22Rv1 (cell line): Measurements from ENCODE around the gene SNAI1.
"Not testable (repeated sequence)": the region's sequence is repeated elsewhere in the genome, so short reads cannot be mapped to it uniquely, and the experiment has no call there.

ENCODE experiments used
- H3K27ac ChIP-seq: fragments of 450-650 bp; 2 replicates; pipeline ENCODE4 v1.5.1; 2017
- ZFX ChIP-seq: fragments of 450-650 bp; IDR thresholded peaks from 2 replicates; pipeline ENCODE4 v1.6.1; 2017; ENCODE audit warnings: antibody characterized with exemption, borderline replicate concordance
- TF ChIP-seq, protein P1 (sequence below): fragments of 450-650 bp; IDR thresholded peaks from 2 replicates; pipeline ENCODE4 v1.5.1; 2017; ENCODE audit warnings: mild to moderate bottlenecking

Gene SNAI1

DNA sequence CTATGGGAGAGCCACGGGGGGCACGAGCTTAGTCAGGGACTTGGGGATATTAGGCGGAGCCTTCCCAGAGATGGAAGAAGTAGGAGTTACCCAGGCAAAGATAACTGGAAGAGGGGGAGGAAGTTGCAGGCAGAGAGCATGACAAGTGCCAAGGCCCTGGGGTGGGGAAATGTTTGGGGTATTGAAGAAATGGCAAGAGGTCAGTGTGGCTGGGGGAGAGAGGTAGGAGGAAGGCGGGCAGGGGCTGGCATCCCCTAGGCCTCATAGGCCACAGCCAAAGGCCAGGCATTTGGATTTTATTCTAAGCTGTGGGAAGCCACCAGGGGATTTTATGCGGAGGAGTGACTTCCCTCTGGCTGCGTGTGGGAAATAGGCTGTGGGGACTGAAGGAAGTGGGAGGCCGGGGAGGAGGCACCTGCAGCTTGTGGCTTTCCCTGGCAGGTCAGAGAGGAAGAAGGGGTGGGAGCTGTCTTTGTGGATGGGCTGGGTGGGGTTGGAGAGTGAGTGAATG is 22.7 kb downstream of the SNAI1 start:
- TF ChIP-seq, protein P1, sequence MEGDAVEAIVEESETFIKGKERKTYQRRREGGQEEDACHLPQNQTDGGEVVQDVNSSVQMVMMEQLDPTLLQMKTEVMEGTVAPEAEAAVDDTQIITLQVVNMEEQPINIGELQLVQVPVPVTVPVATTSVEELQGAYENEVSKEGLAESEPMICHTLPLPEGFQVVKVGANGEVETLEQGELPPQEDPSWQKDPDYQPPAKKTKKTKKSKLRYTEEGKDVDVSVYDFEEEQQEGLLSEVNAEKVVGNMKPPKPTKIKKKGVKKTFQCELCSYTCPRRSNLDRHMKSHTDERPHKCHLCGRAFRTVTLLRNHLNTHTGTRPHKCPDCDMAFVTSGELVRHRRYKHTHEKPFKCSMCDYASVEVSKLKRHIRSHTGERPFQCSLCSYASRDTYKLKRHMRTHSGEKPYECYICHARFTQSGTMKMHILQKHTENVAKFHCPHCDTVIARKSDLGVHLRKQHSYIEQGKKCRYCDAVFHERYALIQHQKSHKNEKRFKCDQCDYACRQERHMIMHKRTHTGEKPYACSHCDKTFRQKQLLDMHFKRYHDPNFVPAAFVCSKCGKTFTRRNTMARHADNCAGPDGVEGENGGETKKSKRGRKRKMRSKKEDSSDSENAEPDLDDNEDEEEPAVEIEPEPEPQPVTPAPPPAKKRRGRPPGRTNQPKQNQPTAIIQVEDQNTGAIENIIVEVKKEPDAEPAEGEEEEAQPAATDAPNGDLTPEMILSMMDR: no peak
- TF ChIP-seq ZFX: no peak
- no peak overlapping the region for H3K27ac ChIP-seq

DNA sequence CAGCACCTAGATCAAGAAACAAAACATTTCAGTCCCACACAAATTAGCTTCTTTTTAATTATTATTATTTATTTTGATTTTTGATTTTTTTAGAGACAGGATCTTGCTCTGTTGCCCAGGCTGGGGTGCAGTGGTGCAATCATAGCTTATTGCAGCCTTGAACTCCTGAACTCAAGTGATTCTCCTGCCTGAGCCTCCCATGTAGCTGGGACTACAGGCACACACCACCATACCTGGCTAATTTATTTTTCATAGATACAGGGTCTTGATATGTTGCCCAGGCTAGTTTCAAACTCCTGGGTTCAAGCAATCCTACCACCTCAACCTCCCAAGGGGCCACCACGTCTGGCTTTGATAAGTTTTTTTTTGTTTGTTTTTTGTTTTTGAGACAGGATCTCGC is 24.6 kb downstream of the SNAI1 start:
- TF ChIP-seq ZFX: no peak
- TF ChIP-seq, protein P1: no peak
- H3K27ac ChIP-seq: no peak overlapping the region

DNA sequence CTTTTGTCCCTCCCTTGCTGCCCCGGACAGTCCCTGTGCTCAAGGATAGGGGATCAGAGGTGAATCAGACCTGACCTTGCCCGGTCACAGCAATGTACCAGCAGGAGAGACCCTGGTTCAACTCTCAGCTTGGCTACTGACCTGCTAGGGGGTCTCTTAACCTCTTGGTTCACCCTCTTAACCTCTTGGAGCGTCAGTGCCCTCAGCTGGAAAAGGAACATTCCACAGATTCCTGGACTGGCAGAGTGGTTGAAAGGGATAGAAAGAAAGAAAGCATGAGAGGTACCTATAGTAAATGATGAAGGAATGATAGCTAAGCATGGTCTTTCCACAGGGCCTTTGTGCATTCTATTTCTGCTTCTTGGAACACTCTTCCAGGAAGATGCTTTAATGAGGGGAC is 25.2 kb downstream of the SNAI1 start:
- TF ChIP-seq, protein P1: no peak
- no peak for TF ChIP-seq ZFX
- no peak overlapping the region for H3K27ac ChIP-seq

DNA sequence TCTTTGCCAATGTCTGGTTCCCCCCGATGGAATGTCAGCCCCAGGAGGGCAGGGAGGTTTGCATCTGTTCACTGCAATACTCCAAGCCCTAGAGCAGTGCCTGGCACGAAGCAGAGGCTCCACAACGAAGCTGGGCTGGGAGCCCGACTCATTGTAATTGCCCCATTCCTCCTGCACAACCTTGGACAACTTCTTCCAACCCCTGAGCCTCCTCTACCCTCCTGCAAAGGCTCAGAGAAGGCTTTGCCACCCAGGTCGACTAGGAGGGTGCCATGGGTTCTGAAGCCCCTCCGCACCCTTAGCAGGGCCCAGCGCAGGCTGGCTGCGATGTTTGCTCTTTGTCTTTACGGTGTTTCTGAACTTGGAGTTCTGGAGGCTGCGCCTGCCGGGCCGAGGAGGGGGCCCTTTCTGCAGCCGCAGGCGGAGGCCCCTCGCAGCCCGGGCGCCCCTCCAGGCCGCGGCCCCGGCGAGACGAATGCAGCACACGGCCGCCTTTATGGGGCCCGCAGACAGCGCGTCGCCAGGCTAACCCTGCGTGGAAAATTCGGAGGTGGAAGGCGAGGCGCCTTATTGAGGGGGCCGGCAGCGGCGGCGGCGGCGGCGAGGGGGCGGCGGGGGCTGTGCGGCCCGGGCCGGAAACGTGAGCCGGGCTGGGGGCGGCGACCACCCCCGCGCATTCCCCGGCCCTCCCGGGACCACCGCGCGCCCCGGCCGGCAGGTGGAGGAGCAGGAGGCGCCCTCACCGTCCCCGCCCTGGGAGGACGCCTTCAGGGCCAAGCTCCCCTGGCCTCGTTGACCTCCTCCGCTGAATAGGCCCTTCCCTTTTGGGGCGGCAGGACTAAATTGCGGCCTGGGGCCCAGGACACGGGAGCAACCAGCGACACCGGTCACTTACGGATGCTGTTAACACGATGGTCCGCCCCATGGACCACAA is 27.0 kb downstream of the SNAI1 start:
- H3K27ac ChIP-seq: no peak overlapping the region

DNA sequence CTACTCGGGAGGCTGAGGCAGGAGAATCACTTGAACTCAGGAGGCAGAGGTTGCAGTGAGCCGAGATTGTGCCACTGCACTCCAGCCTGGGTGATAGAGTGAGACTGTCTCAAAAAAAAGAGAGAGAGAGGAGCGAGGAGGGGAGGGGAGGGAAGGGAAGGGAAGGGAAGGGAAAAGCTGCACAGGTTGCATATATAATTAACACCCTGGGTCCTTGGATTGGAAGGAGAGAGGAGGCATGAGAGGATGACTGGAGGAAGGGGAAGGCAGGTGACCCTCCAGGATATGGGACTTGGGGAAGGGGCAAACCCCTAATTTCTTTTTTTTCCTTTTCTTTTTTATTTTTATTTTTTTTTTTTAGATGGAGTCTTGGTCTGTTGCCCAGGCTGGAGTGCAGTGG is 28.8 kb downstream of the SNAI1 start:
- H3K27ac ChIP-seq: not testable (repeated sequence)

More for the DNA sequence above, 27.0 kb downstream of the SNAI1 start:
- TF ChIP-seq, protein P1: no peak
- TF ChIP-seq ZFX: no peak

DNA sequence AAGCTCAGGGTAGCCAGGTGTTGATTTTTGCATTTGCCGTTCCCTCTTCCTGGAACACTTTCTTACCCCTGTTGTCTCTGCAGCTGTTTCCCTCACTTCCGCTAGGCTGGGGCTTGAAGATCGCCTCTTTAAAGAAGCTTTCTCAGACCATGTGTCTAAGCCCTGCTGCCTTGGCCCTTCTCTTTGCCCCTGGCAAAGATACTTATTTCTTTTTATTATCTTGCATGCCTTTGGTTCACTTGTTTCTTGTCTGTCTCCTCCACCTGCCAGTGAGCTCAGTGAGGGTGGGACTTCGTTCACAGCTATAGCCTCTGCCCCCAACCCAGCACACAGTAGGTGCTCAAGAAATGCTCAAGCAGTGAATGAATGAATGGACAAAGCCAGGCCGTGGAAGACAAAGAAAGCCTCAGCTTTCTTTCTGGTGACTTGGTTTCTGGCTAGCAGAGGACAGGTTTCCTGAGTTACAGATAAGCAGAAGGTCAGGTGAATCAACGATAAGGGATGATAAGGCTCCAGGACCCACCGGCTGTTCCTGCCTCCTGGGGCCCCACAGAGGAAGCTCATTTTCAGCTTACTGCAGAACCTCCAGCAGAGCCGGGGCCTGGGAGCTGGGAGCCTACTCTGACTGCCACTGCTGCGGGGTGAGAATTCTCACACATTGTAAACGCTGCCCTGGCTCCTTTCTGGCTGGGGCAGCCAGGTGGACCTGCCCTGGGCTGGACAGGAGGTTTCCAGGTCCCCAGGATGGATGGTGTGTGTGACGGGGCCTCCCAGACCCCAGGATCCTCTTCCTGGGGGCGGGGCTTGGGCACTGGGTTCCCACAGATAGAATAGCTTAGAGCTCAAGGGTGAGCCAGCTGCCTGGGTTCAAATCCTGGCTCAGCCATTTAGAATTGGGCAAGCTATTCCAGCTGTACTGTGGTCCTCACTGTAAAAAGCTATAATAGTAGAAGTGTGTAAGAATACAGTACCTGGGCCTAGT is 29.8 kb downstream of the SNAI1 start:
- no peak overlapping the region for H3K27ac ChIP-seq
- no peak for TF ChIP-seq ZFX
- TF ChIP-seq, protein P1: no peak

DNA sequence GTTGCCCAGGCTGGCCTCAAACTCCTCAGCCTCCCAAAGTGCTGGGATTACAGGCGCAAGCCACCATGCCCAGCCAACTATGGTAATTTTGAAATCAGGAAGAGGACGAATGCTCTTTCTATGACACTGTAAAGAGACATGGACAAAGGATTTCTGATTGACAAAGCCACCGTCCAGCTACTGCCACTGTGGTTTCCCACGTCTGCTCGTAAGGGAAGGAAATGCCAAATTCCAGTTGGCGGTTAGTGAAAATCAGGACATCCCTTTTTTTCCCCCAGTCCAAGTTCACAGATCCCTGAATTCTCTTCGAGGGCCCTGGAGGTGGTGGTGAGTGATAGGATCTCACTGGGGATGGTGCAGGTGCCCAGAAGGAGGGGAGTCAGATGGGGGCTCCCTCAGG is 31.2 kb downstream of the SNAI1 start:
- TF ChIP-seq, protein P1: no peak
- no peak for TF ChIP-seq ZFX
- no peak overlapping the region for H3K27ac ChIP-seq
